Activated T-cell treated with anti-CD3 and anti-CD28 coated beads, Interleukin-2, amount 50 U/mL, for 72 hours (primary cell): ENCODE measurements around the gene MTNR1A. TPM values are rescaled to one million over a fixed set of nuclear protein-coding genes. Genes with fewer than 3 reads are reported as not detected.

Experiments used
- ATAC-seq, 2 donors: fragments of 150-1000 bp; cut with Tn5 transposase; replicated peaks in 1 of 2; 2 replicates each; pipeline ENCODE4 v1.10.0; 2021; ENCODE audit warnings: moderate library complexity in 2 of 2, mild to moderate bottlenecking in 1 of 2
- DNase-seq, 2 donors: peaks; one replicate each; pipeline ENCODE4 v3.0.0; 2021 to 2022; ENCODE audit warnings: mixed read lengths in 1 of 2
- H3K27ac Mint-ChIP-seq: one replicate; pipeline ENCODE4 v1.8.0; 2022; ENCODE audit warnings: mild to moderate bottlenecking, moderate library complexity, mixed read lengths
- H3K27me3 Mint-ChIP-seq: one replicate; pipeline ENCODE4 v1.8.0; 2022; ENCODE audit warnings: low read depth, mixed read lengths
- H3K36me3 Mint-ChIP-seq, 2 donors: one replicate each; pipeline ENCODE4 v1.8.0; 2022; ENCODE audit warnings: mixed read lengths in 2 of 2, mild to moderate bottlenecking in 1 of 2; ENCODE audit not compliant: insufficient read depth in 2 of 2
- H3K4me1 Mint-ChIP-seq: one replicate; pipeline ENCODE4 v1.8.0; 2022; ENCODE audit warnings: low read depth, mixed read lengths
- H3K4me3 Mint-ChIP-seq, 2 donors: one replicate each; pipeline ENCODE4 v1.8.0; 2022; ENCODE audit warnings: mild to moderate bottlenecking in 2 of 2, mixed read lengths in 2 of 2, moderate library complexity in 2 of 2
- H3K9me3 Mint-ChIP-seq, 2 donors: one replicate each; pipeline ENCODE4 v1.8.0; 2022; ENCODE audit warnings: mixed read lengths in 2 of 2
- total RNA-seq, 2 donors: library from RNA; stranded (reverse); gene quantifications; one replicate each; pipeline ENCODE4 v1.2.3, GENCODE V29; 2022

Gene MTNR1A
- total RNA-seq, 2 donors from 2014 or later: not detected

DNA sequence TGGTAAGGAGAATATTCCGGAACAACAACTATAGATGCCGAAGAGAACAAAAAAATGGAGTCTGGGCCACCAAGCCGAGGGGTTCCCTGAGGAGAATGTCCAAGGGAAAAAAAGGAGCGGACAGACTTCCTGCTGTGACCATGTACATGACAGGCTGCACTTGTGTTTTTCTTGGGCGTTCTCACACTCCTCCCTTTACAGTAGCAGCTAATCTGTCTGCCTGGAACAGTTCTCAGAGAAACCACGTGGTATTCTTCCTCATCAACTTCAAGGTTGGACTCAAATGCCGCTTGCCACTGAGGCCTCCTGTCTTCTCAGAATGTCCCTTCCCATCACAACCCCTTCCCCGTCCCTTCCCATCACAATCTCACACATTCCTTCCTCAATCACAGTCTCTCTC, 30.8 kb upstream of the MTNR1A start:
- peaks cover 2% of the 10 kb centered on the region in 2 donors for H3K9me3 Mint-ChIP-seq
- no peaks in the 10 kb centered on the region for H3K27me3 Mint-ChIP-seq
- ATAC-seq (no peak), DNase-seq (no peak)
- H3K27ac Mint-ChIP-seq: no peak overlapping the region
- no peak overlapping the region for H3K4me3 Mint-ChIP-seq
- H3K36me3 Mint-ChIP-seq: no peaks in the 10 kb centered on the region
- no peaks in the 10 kb centered on the region for H3K4me1 Mint-ChIP-seq

DNA sequence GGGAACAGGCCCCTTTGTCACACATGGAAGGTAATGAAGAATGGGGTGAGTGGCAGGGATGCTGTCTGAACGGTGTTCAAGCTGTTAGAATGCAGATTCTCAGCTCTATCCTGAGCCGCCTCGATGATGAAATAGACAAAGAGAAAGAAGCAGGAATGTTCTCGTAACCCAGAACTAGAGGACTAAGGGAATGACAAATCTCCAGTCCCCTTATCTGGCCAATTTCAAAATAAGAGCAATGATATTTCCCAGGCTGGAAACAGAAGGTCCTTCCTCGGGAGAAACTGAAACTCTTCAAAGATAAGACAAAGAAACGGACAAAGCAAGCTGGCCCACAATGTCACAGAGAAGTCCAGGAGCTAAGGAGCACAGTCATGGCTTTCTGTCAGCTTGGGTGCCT, 29.5 kb upstream of the MTNR1A start:
- Mint-ChIP-seq H3K36me3 (no peaks in the 10 kb centered on the region), H3K27me3 (no peaks in the 10 kb centered on the region), H3K4me3 (no peak overlapping the region), H3K4me1 (no peaks in the 10 kb centered on the region), H3K27ac (no peak overlapping the region), H3K9me3 (peaks cover 2% of the 10 kb centered on the region in 2 donors)
- DNase-seq: no peak
- no peak for ATAC-seq

DNA sequence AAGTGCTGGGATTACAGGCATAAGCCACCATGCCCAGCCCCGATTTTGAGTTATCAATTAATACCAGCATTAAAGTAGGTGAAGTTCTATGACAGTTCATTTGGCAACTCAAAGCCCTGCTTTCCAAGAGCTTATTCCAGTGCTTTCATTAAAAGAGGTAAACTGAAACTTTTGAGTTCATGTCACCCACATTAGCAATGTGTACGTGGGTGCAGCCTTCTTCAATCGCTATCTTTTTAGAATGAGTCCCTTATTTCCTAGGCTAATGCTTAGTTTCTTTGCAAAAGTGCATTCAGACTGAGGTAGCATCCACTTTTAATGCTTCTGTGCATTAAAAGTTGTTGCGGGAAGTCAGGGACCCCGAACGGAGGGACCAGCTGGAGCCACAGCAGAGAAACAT, 26.1 kb upstream of the MTNR1A start:
- DNase-seq (no peak), ATAC-seq (no peak)
- Mint-ChIP-seq H3K4me3 (no peak overlapping the region), H3K27me3 (no peaks in the 10 kb centered on the region), H3K9me3 (peaks cover 2% of the 10 kb centered on the region in 2 donors), H3K4me1 (no peaks in the 10 kb centered on the region), H3K36me3 (no peaks in the 10 kb centered on the region), H3K27ac (no peak overlapping the region)

DNA sequence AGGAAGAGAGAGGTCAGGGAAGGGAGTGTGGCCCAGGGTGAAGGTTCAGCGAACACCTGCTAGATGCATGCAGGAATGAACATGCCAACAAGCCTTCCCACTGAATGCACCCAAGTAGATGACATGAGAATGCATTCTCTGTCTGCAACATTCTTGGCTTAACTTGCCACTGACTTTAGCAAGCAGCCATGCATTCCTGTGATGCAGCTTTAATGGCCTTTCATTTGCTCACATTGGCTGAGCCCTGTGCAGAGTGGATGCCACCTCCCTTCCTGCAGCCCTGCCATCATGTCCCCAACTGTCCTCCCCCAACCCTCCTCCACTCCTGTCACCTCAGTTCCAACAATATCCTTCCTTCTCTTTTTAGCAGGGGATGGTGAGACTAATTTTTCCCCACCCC, 25.3 kb upstream of the MTNR1A start:
- ATAC-seq (no peak), DNase-seq (no peak)
- H3K4me1 Mint-ChIP-seq: no peaks in the 10 kb centered on the region
- H3K4me3 Mint-ChIP-seq: no peak overlapping the region
- no peak overlapping the region for H3K27ac Mint-ChIP-seq
- H3K27me3 Mint-ChIP-seq: no peaks in the 10 kb centered on the region
- peaks cover 2% of the 10 kb centered on the region in 2 donors for H3K9me3 Mint-ChIP-seq
- no peaks in the 10 kb centered on the region for H3K36me3 Mint-ChIP-seq

DNA sequence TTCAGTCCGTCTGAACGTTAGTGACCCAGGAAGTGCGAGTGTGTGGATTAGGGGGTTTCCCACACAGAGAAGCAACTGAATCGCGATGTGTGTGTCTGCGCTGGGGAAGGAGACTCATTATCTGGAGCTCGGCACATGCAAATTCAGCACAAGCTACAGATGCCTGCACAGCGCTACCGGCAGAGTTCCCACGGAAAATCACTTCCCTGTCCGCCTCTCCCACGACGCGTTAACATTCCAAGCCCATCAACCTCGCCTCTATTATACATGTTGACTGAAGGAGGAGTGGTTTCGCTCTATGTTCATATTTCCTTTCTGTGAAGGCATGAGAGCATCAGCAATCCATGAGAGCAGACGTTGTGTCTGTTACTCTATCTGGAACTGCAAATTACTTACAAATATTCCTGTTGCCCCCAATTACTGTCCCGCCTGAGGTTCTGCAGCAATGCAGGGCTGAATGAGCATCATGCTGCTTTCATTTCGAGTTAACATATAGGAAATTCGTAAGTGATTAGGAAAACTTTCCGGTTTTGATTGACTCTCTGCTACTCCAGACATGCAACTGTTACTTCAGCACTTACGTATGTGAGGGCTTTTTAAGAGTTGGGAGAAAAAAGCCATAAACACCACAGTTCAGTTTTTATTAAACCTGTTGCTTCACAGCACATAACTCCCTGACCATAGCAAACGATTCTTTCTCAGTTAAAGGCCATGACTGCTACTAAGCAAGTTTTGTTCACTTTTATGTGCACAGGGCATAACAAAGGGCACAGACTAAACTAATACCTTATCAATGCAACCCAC, 15.0 kb upstream of the MTNR1A start:
- no peak for DNase-seq

DNA sequence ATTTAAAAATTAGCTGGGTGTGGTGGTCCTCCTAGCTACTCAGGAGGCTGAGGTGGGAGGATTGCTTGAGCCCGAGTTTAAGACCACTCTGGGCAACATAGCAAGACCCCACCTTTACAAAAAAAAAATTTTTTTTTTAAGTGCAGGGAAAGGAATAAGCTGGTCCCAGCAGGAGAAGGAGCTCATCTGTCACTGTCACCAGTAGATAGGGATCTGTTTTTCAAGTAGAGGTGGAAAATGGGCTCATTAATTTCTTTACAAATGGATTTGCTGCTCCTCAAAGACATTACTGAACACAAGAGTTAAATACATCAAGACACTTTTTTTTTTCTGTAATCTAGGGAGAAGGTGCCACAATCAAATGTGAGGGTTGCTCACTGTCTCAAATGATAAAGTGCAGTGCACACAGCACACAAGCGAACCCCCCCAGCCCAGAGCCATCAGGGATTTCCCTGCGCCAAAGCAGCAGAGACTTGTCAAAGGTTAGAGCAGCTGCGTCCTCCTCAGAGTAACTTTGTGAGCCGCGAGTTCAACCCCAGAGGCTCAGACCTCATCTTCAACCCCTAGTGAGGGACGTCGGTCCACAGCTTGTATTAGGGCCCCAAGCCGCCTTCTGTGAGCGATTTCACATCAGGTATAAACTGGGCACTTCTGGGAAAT, 14.3 kb upstream of the MTNR1A start:
- no peak overlapping the region for H3K27ac Mint-ChIP-seq
- no peaks in the 10 kb centered on the region for H3K36me3 Mint-ChIP-seq
- ATAC-seq (no peak), DNase-seq (no peak)
- no peaks in the 10 kb centered on the region for H3K27me3 Mint-ChIP-seq
- H3K4me3 Mint-ChIP-seq: no peak overlapping the region
- no peaks in the 10 kb centered on the region for H3K9me3 Mint-ChIP-seq
- H3K4me1 Mint-ChIP-seq: no peaks in the 10 kb centered on the region

More for the DNA sequence above, 15.0 kb upstream of the MTNR1A start:
- Mint-ChIP-seq H3K36me3 (no peaks in the 10 kb centered on the region), H3K4me3 (no peak overlapping the region), H3K27ac (no peak overlapping the region), H3K27me3 (no peaks in the 10 kb centered on the region), H3K4me1 (no peaks in the 10 kb centered on the region), H3K9me3 (no peaks in the 10 kb centered on the region)
- ATAC-seq: no peak

DNA sequence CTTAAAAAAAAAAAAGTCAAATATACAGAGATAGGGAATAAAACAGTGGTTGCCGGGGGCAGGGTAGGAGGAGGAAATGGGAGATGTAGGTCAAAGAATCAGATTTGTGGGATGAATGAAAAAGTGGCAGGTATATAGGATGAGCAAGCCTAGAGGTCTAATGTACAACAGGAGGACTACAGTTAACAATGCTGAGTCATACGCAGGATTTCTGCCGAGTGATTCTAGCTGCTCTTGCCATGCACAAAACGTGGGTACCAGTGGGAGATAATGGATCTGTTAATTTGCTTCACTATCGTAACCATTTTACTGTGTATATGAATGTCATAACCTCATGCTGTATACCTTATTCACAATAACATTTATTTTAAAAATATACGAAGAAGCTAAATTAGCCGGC, 10.7 kb upstream of the MTNR1A start:
- DNase-seq (no peak), ATAC-seq (no peak)
- H3K9me3 Mint-ChIP-seq: peaks cover 0 to 4% of the 10 kb centered on the region in 2 donors
- no peak overlapping the region for H3K4me3 Mint-ChIP-seq
- no peaks in the 10 kb centered on the region for H3K27me3 Mint-ChIP-seq
- no peak overlapping the region for H3K27ac Mint-ChIP-seq
- H3K4me1 Mint-ChIP-seq: no peaks in the 10 kb centered on the region
- H3K36me3 Mint-ChIP-seq: no peaks in the 10 kb centered on the region

DNA sequence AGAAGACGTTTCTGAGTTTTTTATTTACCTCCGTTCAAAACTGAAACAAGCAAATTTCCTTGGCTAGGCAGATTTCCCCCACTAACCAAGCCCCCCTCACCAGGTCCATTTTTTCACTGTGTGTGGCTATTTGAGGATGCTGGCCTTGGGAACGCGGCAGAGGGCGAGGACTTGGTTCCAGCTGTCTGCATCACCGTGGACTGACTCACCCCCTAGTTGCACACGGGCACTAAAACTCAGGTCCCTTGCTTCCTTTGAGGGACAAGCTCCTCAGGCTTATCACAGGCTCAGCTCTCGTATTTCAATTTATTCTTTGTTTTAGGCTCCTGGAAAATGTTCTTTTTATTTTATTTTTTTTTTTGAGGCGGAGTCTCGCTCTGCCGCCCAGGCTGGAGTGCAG, 8.4 kb upstream of the MTNR1A start:
- Mint-ChIP-seq H3K36me3 (no peaks in the 10 kb centered on the region), H3K4me3 (no peak overlapping the region), H3K4me1 (no peaks in the 10 kb centered on the region), H3K9me3 (peaks cover 0 to 4% of the 10 kb centered on the region in 2 donors), H3K27me3 (no peaks in the 10 kb centered on the region), H3K27ac (no peak overlapping the region)
- DNase-seq: no peak
- no peak for ATAC-seq

DNA sequence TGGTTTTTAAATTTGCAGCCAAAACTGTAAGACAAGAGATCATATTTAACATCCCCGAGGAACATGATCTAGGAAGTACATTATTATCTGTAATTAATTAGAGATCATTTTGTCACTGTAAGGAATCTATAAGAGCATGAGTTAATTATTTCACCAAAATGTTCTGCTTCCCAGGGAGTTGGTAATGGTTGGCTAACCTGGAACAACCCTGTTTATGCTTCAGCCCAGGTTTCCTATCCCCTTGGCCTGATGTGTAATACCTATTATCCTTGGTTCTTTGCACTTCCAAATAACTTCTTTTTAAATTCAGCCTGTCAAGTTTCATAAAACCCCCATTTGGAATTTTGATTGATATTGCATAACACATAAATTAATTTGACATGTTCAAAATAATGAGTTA, 6.4 kb upstream of the MTNR1A start:
- no peaks in the 10 kb centered on the region for H3K27me3 Mint-ChIP-seq
- no peak for ATAC-seq
- H3K27ac Mint-ChIP-seq: no peak overlapping the region
- no peak for DNase-seq
- peaks cover 0 to 4% of the 10 kb centered on the region in 2 donors for H3K9me3 Mint-ChIP-seq
- no peaks in the 10 kb centered on the region for H3K4me1 Mint-ChIP-seq
- H3K4me3 Mint-ChIP-seq: no peak overlapping the region
- no peaks in the 10 kb centered on the region for H3K36me3 Mint-ChIP-seq

DNA sequence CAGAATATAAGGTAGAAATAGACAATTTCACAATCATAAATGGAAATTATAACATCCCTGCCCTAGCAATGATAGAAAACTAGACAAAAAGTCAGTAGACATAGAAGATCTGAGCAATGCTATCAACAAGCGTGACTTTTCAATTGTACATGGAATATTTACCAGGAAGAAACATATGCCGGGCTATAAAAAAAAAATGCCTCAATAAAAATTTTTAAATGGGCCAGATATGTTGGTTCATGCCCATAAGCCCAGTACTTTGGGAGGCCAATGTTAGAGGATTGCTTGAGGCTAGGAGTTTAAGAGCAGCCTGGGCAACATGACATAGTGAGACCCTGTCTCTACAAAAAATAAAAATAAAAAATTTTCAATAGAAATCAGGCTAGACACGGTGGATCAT, 5.3 kb upstream of the MTNR1A start:
- no peaks in the 10 kb centered on the region for H3K36me3 Mint-ChIP-seq
- peaks cover 5% of the 10 kb centered on the region for H3K27me3 Mint-ChIP-seq
- no peak overlapping the region for H3K4me3 Mint-ChIP-seq
- no peak for DNase-seq
- peaks cover 0 to 4% of the 10 kb centered on the region in 2 donors for H3K9me3 Mint-ChIP-seq
- no peaks in the 10 kb centered on the region for H3K4me1 Mint-ChIP-seq
- ATAC-seq: no peak
- no peak overlapping the region for H3K27ac Mint-ChIP-seq

DNA sequence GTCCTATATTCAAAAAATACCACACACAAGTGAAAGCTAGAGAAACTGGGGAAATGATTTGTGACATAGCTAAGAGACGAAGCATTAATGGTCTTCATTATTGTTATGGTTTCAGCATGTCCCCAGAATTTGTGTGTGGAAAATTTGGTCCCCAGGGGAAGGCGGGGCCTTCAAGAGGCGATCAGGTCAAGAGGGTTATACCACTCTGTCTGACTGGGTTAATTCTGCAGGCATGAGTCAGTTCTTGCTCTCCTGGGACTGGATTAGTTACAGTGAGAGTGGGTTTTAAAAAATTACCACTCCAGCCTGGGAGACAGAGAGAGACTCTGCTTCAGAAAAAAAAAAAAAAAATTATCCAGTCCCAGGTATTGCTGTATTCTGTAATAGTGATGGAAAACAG, 2.1 kb upstream of the MTNR1A start:
- H3K36me3 Mint-ChIP-seq: no peaks in the 10 kb centered on the region
- peaks cover 22% of the 10 kb centered on the region for H3K27me3 Mint-ChIP-seq
- H3K9me3 Mint-ChIP-seq: no peaks in the 10 kb centered on the region
- H3K27ac Mint-ChIP-seq: no peak overlapping the region
- ATAC-seq (no peak), DNase-seq (no peak)
- H3K4me3 Mint-ChIP-seq: no peak overlapping the region
- H3K4me1 Mint-ChIP-seq: peaks cover 4% of the 10 kb centered on the region

DNA sequence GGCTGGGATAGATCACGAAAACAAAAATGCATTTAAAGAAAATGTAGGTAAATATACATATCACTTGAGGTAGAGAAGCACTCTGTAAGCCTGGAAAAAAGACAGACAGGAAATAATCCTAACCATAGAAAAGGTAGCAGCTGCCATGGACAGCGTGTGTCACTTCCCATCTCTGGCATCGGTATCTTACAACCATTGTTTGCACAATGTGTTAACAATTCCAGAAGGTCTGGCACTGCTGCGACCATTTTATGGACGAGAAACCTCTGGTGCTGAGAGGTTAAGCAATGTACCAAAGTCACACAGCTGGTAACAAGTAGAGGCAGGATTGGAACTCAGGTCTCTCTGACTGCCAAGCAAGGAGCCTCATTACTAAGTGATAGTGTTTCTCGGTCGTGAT, 1.7 kb upstream of the MTNR1A start:
- Mint-ChIP-seq H3K27ac (no peak overlapping the region), H3K27me3 (peaks cover 24% of the 10 kb centered on the region)
- ATAC-seq: no peak

DNA sequence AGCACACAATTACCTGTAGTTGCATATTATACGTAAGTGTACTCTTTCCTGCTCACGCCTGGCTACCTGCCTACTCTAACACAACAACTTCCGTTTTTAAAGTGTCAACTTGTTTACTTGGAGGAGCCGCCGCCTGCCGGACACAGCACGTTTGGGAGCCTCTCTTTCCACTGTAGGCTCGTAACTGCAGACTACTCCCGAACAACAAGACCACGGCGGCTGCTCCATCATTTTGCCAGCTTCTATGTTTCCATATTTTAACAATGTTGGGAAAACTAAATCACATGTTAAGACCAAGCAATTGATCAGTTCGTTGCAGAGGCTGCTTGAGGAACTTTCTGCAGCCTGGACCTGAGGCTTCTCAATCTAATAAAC, 841 bp downstream of the MTNR1A start:
- Mint-ChIP-seq H3K36me3 (no peaks in the 10 kb centered on the region), H3K9me3 (no peaks in the 10 kb centered on the region), H3K4me1 (peaks cover 4% of the 10 kb centered on the region), H3K27ac (no peak overlapping the region), H3K4me3 (no peak overlapping the region), H3K27me3 (peaks cover 24% of the 10 kb centered on the region)
- DNase-seq (no peak), ATAC-seq (no peak)

More for the DNA sequence above, 1.7 kb upstream of the MTNR1A start:
- Mint-ChIP-seq H3K4me3 (no peak overlapping the region), H3K36me3 (no peaks in the 10 kb centered on the region), H3K9me3 (no peaks in the 10 kb centered on the region), H3K4me1 (peaks cover 4% of the 10 kb centered on the region)
- DNase-seq: no peak

DNA sequence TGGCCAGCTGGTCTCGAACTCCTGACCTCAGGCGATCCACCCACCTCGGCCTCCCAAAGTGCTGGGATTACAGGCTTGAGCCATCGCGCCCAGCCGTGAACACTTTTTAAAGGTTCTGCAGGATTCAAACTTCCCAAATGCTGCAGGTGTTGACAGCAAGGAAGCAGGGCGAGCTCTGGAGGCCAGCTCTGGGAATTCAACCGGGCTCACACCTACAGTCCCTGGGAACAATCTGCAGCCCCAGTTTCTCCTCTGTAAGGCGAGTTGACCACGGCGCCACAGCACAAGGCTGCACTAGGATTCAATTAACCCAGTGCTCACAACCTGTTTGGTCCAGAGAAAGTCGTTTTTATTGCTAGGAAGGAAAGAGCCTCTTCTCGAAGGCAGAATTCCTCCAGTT, 1.6 kb downstream of the MTNR1A start:
- peaks cover 4% of the 10 kb centered on the region for H3K4me1 Mint-ChIP-seq
- no peaks in the 10 kb centered on the region for H3K9me3 Mint-ChIP-seq
- DNase-seq (no peak), ATAC-seq (no peak)
- H3K36me3 Mint-ChIP-seq: no peaks in the 10 kb centered on the region
- peaks cover 24% of the 10 kb centered on the region for H3K27me3 Mint-ChIP-seq
- H3K27ac Mint-ChIP-seq: no peak overlapping the region
- H3K4me3 Mint-ChIP-seq: no peak overlapping the region
